Measurements from ENCODE around the gene RIPOR2.
A peak's percentile ranks its signal among the peaks of the same experiment; 100 is the strongest.
"Not testable (repeated sequence)": the region's sequence is repeated elsewhere in the genome, so short reads cannot be mapped to it uniquely, and the experiment has no call there.

The RIPOR2 gene

GRCh38 chr6:24915641-24916040 is 20.1 kb downstream of the RIPOR2 start:
- no peak for TF ChIP-seq CTCF (conservative IDR thresholded peaks at IDR 0.05)
- H3K27ac ChIP-seq: no peak overlapping the region

DNA sequence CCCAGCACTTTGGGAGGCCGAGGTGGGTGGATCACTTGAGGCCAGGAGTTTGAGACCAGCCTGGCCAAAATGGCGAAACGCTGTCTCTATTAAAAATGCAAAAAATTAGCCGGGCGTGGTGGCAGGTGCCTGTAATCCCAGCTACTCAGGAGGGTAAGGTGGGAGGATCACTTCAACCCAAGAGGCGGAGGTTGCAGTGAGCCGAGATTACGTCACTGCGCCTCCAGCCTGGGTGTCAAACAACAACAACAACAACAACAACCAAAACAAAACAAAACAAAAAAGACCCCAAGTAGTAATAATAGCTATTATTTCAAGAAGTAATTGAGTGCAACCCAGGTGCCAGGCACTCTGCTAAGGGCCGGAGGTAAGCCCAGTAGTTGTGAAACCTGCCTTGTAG is 21.7 kb downstream of the RIPOR2 start:
- not testable (repeated sequence) for H3K27ac ChIP-seq

DNA sequence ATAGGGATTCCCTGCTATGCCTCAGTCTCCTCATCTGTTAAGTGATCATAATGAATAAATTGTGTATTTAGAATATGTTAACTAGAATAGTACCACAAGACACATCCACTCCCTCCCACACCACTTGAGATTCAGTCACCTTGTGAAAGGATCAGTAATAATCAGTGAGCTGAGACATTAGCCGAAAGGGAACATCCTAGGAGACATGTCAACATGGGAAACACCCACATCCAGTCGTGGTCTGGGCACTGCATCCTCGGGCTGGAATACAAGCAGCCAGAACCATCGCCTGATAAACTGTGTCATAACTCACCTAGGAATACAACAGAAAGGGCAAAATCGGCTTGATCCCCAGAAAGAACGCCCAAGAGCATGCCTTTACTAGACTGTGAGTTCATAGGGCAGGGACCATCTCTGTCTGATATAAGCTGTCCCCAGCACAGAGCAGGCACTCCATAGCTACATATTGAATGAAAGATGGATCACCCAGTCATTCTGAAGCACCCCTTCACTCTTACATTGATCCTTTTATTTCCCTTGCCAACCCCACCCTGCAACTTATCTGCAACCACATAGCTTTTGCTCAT is 23.9 kb downstream of the RIPOR2 start:
- no peak for TF ChIP-seq CTCF (conservative IDR thresholded peaks at IDR 0.05)
- no peak overlapping the region for H3K27ac ChIP-seq

- peak overlapping the region; percentile 21; the same call in 1 of the 2 replicates for H3K27ac ChIP-seq
- no peak for TF ChIP-seq CTCF (conservative IDR thresholded peaks at IDR 0.05)
Measured at GRCh38 chr6:24910961-24911725, 24.6 kb downstream of the RIPOR2 start.

- no peak for TF ChIP-seq CTCF (conservative IDR thresholded peaks at IDR 0.05)
- H3K27ac ChIP-seq: peak overlapping the region; percentile 21; the same call in 1 of the 2 replicates
Measured at GRCh38 chr6:24910331-24910960, 25.3 kb downstream of the RIPOR2 start.

DNA sequence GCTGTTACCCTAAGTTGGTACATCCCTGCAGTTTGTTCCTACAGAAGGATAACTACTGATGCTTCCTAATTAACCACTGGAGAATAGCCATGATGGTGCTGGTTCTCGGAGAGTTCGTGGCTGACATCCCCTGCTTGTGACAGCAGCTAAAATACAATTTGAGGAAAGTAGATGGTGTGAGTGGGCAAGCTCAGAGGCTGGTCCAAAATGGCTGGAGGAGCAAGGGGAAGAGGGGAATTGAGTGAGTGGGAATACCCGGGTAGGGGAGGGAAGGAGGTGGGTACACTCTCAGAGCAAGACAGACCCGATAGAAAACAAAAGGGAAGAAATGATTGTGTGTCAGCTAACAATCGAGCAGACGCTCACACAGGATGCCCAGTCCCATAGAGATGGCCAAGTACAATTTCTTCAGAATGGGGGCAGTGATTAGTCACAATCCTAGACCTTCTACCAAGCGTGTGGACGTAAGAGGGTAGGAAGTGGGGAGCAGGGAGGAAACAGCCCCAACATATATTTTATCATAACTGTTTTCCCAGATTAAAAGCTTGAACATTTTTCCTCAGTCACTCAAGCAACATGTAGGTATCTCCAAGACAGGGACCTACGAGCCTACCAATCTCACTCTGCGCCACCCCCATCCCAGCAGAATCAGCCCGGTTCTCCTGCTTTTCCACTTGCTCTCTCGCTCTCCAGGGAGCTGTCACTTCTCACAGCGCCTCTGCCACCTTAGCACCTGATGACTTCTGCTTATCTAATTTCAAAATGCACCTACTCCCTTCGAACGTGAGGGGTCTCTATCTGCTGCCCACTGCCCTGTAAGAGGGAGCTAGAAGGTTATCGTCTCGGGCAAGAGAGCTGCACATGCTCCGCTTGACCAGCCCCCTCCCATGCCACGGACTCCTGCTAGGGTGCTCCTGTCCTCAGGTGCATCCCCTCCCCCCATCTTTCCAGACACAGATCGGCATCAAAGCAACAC is 26.2 kb downstream of the RIPOR2 start:
- no peak overlapping the region for H3K27ac ChIP-seq
- no peak for TF ChIP-seq CTCF (conservative IDR thresholded peaks at IDR 0.05)

DNA sequence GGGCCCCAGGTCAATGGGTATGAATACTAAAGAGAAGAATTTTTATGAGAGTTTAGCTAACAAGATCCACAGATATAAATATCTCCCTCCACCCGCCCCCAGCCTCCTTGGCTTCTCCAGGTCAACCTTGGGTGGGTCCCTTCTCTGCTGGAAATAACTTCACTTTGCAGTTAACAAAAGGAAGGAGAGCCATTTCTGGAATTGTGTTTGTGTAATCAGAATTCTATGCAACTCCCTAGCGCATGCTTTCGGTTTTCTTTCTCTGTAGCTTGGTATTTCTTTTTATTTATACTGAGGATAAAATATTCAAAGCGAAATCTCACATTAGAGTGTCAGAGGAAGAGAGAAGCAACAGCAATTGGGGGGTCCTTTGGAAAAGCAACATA is 27.1 kb downstream of the RIPOR2 start:
- H3K27ac ChIP-seq: no peak overlapping the region
- TF ChIP-seq CTCF (conservative IDR thresholded peaks at IDR 0.05): no peak

Measured in VCaP (cell line).